Hair follicle dermal papilla cell (primary cell): ENCODE data around the gene SNRPB2. TPM values are rescaled to one million over a fixed set of nuclear protein-coding genes. Genes with fewer than 3 reads are reported as not detected.

Experiments used
- small RNA-seq: library from RNA; depleted of rRNA; stranded (forward); fragments of <200 nt; gene quantifications from one replicate; pipeline ENCODE3, GENCODE V24; 2012
- total RNA-seq: library from RNA; depleted of rRNA; stranded (reverse); fragments of >200 nt; gene quantifications from 2 replicates; pipeline ENCODE4 v1.2.3, GENCODE V29; 2012

The SNRPB2 gene
- total RNA-seq = 26.6 and 37.4 TPM in 2 replicates

DNA sequence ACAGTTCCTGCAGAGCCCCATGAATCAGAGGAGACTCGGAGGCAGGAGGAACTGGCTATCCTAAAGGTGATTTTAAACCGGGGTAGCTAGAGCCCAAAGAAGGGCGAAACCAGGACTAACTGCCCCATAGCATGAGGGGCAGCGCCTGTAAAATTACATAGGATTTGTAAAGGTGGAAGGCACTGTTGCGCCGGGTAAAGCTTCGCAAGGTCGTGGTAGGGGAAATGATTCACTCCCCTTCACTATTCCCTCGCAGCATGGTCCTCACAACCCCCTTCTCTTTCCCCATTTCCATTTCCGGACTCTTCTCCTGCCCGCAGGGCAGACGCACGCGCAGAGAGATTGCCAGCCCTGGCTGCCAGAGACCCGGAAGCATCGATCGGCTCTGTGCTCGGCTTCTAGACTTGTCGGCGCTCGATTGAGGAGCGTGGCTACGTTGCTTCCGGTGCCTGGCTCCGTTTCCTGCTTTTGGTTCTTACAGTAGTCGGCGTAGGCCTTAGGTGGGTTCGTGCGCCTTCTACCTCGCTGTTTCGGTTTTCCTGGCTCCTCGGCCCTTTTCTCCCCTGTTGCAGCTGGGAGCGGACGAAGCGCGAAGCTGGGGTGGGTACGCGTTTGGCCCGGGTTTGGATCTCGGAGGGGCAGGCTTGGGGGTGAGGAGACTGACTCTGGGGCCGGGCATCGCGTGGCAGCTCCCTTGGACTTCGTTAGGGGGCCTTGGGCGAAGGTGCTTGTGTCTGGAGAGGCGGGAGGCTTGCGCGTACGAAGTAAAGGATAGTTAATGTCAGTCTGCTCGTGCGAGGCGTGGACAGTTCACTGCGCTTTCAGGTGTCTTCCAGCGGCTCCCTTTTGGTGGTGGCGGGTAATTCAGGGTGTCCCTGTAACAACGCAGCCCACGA, at the start of gene SNRPB2:
Gene SNRPB2 (plus strand): TSS at position 462 of the 896 bp plus-strand sequence. CDS start 1,677 bp downstream, outside the sequence.

DNA sequence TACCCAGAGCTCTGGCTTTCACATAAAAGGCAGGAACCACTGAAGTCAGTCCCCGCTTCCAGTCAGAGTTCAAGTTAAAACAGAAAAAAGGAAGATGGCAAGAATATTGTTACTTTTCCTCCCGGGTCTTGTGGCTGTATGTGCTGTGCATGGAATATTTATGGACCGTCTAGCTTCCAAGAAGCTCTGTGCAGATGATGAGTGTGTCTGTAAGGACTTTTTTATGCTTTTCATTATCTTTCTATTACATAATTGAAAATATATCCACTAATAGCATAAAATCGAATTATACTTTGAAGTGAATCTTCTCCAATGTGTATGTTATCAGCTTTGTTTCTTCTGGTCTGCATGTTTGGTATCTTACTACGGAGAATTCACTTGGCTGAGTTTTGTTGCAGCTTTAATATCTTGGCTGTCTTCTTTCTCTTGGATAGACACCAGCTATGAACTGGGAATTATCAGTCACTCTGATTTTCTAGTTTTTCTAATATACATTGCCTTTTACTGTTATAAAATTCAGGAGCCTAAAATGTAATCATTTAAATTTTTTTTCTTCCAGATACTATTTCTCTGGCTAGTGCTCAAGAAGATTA, 18.6 kb downstream of the SNRPB2 start, which contains the start of gene OTOR:
Gene OTOR (plus strand): TSS at position 51 of the 593 bp plus-strand sequence. CDS start 44 bp downstream, at position 95.

Small RNAs within 50 kb of the gene (small RNA-seq; reads per million reads assigned to genes)
- gene AL135938.1 = not detected

Other genes with a start within 250 kb of the SNRPB2 start
- gene KIF16B, start 156.6 kb upstream of the SNRPB2 start, total RNA-seq = 10.8 and 14.0 TPM in 2 replicates
- not detected in 2 replicates for gene OTOR, start 18.3 kb downstream of the SNRPB2 start, total RNA-seq